PC-9 (cell line): ENCODE measurements around the gene DOCK4.

Experiments used
- EZH2 ChIP-seq: fragments of 200-600 bp; sonication (generic); IDR thresholded peaks from 2 replicates; pipeline ENCODE4 v1.8.0; 2017; ENCODE audit warnings: antibody characterized with exemption, low read depth
- TF ChIP-seq, protein P1 (sequence below): fragments of 200-600 bp; sonication (generic); conservative IDR thresholded peaks from 2 replicates; pipeline ENCODE4 v1.6.1; 2017; ENCODE audit warnings: mixed run types, antibody characterized with exemption, mild to moderate bottlenecking, moderate library complexity

DNA sequence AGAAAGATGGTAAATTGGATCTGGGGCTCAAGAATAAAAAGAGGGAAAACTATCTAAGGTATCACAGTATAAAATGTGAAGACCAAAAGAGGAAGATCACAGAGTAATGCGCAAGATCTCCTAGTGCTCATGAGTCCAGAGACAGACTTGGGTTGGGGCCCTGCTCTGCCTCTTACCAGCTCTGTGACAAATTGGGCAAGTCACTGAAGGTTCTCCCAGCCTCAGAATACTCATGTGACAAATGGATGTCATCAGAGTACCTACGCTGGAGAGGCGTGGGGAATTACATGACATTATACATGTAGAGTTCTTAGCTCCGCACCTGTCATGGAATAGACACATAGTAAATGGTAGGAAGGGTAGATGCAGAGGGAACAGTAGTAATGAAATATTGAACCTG lies 124.4 kb downstream of the DOCK4 start:
- TF ChIP-seq, protein P1, sequence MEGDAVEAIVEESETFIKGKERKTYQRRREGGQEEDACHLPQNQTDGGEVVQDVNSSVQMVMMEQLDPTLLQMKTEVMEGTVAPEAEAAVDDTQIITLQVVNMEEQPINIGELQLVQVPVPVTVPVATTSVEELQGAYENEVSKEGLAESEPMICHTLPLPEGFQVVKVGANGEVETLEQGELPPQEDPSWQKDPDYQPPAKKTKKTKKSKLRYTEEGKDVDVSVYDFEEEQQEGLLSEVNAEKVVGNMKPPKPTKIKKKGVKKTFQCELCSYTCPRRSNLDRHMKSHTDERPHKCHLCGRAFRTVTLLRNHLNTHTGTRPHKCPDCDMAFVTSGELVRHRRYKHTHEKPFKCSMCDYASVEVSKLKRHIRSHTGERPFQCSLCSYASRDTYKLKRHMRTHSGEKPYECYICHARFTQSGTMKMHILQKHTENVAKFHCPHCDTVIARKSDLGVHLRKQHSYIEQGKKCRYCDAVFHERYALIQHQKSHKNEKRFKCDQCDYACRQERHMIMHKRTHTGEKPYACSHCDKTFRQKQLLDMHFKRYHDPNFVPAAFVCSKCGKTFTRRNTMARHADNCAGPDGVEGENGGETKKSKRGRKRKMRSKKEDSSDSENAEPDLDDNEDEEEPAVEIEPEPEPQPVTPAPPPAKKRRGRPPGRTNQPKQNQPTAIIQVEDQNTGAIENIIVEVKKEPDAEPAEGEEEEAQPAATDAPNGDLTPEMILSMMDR = no peak
- TF ChIP-seq EZH2 = no peak
